ENCODE measurements around the gene OR8G1.

OR8G1 gene

DNA sequence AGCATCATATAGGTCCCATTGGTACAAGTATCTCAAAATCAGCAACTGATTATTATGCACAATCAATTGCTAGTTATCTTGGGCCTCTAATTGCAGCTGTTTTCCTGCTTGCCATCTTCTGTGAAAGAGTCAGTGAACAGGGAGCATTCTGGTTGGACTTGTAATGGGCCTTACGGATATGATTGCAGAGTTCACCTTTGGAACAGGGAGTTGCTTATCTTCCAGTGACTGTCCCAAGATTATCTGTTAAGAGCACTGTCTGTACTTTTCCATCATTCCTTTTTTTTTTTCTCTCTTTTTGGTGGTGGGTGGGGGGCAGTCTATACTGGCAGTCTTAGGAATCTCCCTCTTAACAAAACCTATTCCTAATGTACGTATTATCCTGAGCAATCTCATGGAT is 33.1 kb downstream of the OR8G1 start:
- Histone ChIP-seq H3K27ac (no peak overlapping the region), H3K36me3 (replicated peaks) (no peaks in the 10 kb centered on the region), H3K4me3 (ENCODE audit: low read depth, low read length) (no peak overlapping the region), H3K27me3 (replicated peaks) (no peaks in the 10 kb centered on the region)
- no peak for DNase-seq
- in situ Hi-C loops (cut with HindIII; ENCODE audit: low pct_ligation_motif_present, low sequenced_read_pairs), result no loop called here
- TF ChIP-seq CTCF (IDR thresholded peaks at IDR 0.05; ENCODE audit: low read depth, low read length, missing control alignments), result no peak

DNA sequence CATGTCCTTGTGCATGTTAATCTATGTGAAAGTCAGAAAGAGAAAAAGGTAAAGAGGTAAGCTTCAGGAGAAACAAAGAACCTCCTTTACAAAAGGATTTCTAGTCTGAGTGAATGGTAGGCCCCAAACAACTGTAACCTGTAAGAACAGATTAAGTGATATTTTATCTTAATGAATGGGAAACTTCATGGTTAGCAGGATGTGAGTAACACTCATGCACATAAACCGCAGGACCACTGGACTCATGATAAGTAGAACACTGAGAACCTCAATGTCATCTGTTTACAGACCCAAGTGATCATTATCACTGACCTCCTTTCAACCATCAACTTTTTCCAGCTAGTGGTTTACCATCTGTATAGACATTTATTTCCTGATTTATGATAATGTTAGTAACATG is 35.2 kb downstream of the OR8G1 start:
- Histone ChIP-seq H3K27me3 (replicated peaks) (no peaks in the 10 kb centered on the region), H3K36me3 (replicated peaks) (no peaks in the 10 kb centered on the region), H3K4me3 (ENCODE audit: low read depth, low read length) (no peak overlapping the region), H3K27ac (no peak overlapping the region)
- no peak for TF ChIP-seq CTCF (IDR thresholded peaks at IDR 0.05; ENCODE audit: low read depth, low read length, missing control alignments)
- in situ Hi-C loops (cut with HindIII; ENCODE audit: low pct_ligation_motif_present, low sequenced_read_pairs), result no loop called here
- no peak for DNase-seq

DNA sequence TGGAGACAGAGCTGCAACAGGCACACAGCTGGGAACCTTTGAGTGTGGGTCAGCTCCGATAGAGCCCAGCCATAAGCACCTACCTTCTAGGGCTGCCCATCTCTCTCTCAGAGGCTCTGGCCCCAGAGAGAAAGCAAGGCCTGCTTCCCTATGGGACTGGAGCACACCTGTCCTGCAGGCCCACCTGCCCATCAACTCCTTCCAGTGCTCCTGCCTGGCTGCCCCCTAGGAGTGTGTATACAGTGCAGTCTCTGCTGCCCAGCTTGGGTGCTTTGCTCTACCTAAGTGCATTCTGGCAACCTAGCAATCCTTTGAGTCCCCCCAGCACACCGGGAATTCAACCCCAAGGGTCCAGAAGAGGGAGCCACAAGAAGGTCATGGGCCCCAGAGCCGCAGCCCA is 36.3 kb downstream of the OR8G1 start:
- no peak for TF ChIP-seq CTCF (IDR thresholded peaks at IDR 0.05; ENCODE audit: low read depth, low read length, missing control alignments)
- Histone ChIP-seq H3K4me3 (ENCODE audit: low read depth, low read length) (no peak overlapping the region), H3K27me3 (replicated peaks) (no peaks in the 10 kb centered on the region), H3K27ac (no peak overlapping the region), H3K36me3 (replicated peaks) (no peaks in the 10 kb centered on the region)
- no peak for DNase-seq
- in situ Hi-C loops (cut with HindIII; ENCODE audit: low pct_ligation_motif_present, low sequenced_read_pairs), result no loop called here

DNA sequence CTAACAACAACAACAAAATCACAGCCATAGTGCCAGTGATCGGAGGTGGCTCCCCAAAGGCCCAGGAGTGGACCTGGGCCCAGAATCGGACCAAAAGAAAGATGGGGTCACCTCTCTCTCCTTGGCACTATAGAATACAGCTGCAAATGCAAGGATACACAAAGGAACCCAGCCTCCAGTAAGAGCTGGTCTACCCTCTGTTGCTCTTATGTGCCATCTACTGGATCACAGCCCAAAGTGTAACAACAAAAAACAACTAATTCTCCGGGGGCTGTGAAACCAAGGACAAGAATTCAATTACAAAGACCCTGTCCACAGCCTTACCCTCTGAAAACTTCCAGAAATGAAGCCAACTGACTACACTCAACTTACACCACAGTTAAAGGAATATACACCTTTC is 36.9 kb downstream of the OR8G1 start:
- DNase-seq, result no peak
- Histone ChIP-seq H3K4me3 (ENCODE audit: low read depth, low read length) (no peak overlapping the region), H3K36me3 (replicated peaks) (no peaks in the 10 kb centered on the region), H3K27me3 (replicated peaks) (no peaks in the 10 kb centered on the region), H3K27ac (no peak overlapping the region)
- in situ Hi-C loops (cut with HindIII; ENCODE audit: low pct_ligation_motif_present, low sequenced_read_pairs), result no loop called here
- TF ChIP-seq CTCF (IDR thresholded peaks at IDR 0.05; ENCODE audit: low read depth, low read length, missing control alignments), result peak; percentile 33

- Histone ChIP-seq H3K27me3 (replicated peaks) (no peaks in the 10 kb centered on the region), H3K4me3 (ENCODE audit: low read depth, low read length) (no peak overlapping the region), H3K36me3 (replicated peaks) (no peaks in the 10 kb centered on the region), H3K27ac (no peak overlapping the region)
- TF ChIP-seq CTCF (IDR thresholded peaks at IDR 0.05; ENCODE audit: low read depth, low read length, missing control alignments), result no peak
- no peak for DNase-seq
- in situ Hi-C loops (cut with HindIII; ENCODE audit: low pct_ligation_motif_present, low sequenced_read_pairs), result no loop called here
These were observed 37.4 kb downstream of the OR8G1 start for GRCh38 chr11:124278261-124278660.

DNA sequence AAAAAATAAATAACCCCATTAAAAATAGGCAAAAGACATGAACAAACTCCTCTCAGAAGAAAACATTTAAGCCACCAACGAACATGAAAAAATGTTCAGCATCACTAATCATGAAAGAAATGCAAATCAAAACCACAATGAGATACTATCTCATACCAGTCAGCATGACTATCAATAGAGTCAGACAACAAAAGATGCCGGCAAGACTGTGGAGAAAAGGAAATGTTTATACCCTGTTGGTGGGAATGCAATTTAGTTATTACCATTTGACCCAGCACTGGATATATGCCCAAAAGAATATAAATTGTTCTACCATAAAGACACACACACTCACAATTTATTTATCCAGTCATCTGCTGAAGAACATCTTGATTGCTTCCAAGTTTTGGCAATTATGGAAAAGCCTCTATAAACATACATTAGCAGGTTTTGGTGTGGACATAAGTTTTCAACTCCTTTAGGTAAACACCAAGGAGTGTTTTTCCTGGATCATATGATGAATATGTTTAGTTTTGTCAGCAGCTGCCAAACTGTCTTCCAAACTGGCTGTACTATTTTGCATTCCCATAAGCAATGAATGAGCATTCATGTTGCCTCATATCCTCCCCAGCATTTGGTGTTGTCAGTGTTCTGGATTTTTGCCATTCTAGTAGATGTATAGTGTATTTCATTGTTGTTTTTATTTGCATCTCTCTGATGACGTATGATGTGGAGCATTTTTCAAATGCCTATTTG is 44.9 kb downstream of the OR8G1 start:
- no peak overlapping the region for H3K4me3 ChIP-seq (ENCODE audit: low read depth, low read length)
- no peaks in the 10 kb centered on the region for H3K36me3 ChIP-seq (replicated peaks)
- peak overlapping the region; percentile 69 for H3K27ac ChIP-seq
- no peaks in the 10 kb centered on the region for H3K27me3 ChIP-seq (replicated peaks)
- peak; percentile 17 for DNase-seq
- in situ Hi-C loops (cut with HindIII; ENCODE audit: low pct_ligation_motif_present, low sequenced_read_pairs), result no loop called here
- no peak for TF ChIP-seq CTCF (IDR thresholded peaks at IDR 0.05; ENCODE audit: low read depth, low read length, missing control alignments)
